Fibroblast of lung (primary cell): ENCODE results near the gene NPM1. TPM values are rescaled to one million over a fixed set of nuclear protein-coding genes. Genes with fewer than 3 reads are reported as not detected.

ENCODE experiments used
- DNase-seq, 2 donors: peaks; one replicate each; pipeline versions ENCODE4 v3.0.0 to v3.0.0-alpha.2; 2010; ENCODE audit warnings: low read depth in 2 of 2
- H2AFZ ChIP-seq: 2 replicates; pipeline ENCODE4 v1.5.1; 2012; ENCODE audit warnings: low read length, control low read depth, inconsistent platforms
- H3K27ac ChIP-seq: 2 replicates; pipeline ENCODE4 v1.5.1; 2011; ENCODE audit warnings: low read length, control low read depth; ENCODE audit not compliant: insufficient read depth
- H3K27me3 ChIP-seq: 2 replicates; pipeline ENCODE4 v1.5.1; 2011; ENCODE audit warnings: mild to moderate bottlenecking, low read length; ENCODE audit not compliant: control insufficient read depth, insufficient read depth
- H3K36me3 ChIP-seq: 2 replicates; pipeline ENCODE4 v1.5.1; 2011; ENCODE audit warnings: low read length; ENCODE audit not compliant: control insufficient read depth, insufficient read depth
- H3K4me1 ChIP-seq: 2 replicates; pipeline ENCODE4 v1.5.1; 2011; ENCODE audit warnings: low read length; ENCODE audit not compliant: control insufficient read depth, insufficient read depth; ENCODE audit errors: extremely low read depth
- H3K4me2 ChIP-seq: 2 replicates; pipeline ENCODE4 v1.5.1; 2011; ENCODE audit warnings: low read length, control low read depth; ENCODE audit not compliant: insufficient read depth; ENCODE audit errors: extremely low read depth
- H3K4me3 ChIP-seq, 4 experiments: fragments of 200-600 bp in 1 of 4; sonication (generic) in 1 of 4; replicated peaks in 1 of 4; 2 replicates each; pipeline ENCODE4 v1.5.1; 2011 to 2016; ENCODE audit warnings: low read length in 4 of 4, low read depth in 3 of 4, mild to moderate bottlenecking in 3 of 4, control low read depth in 2 of 4, inconsistent platforms in 1 of 4, mixed read lengths in 1 of 4; ENCODE audit not compliant: insufficient read depth in 1 of 4; ENCODE audit errors: control extremely low read depth in 1 of 4
- H3K79me2 ChIP-seq: 2 replicates; pipeline ENCODE4 v1.5.1; 2012; ENCODE audit warnings: mild to moderate bottlenecking, low read length, inconsistent platforms; ENCODE audit not compliant: control insufficient read depth, insufficient read depth
- H3K9ac ChIP-seq: 2 replicates; pipeline ENCODE4 v1.5.1; 2011; ENCODE audit warnings: mild to moderate bottlenecking, low read length, control low read depth; ENCODE audit not compliant: insufficient read depth
- H3K9me3 ChIP-seq: 2 replicates; pipeline ENCODE4 v1.5.1; 2012; ENCODE audit warnings: low read depth, low read length; ENCODE audit not compliant: control insufficient read depth, insufficient read depth
- H4K20me1 ChIP-seq: 2 replicates; pipeline ENCODE4 v1.5.1; 2011; ENCODE audit warnings: low read length; ENCODE audit not compliant: control insufficient read depth, insufficient read depth; ENCODE audit errors: extremely low read depth
- CTCF ChIP-seq, 2 donors: IDR thresholded peaks in 1 of 2; conservative IDR thresholded peaks in 1 of 2; 1 replicate in 1 of 2; 2 replicates in 1 of 2; pipeline ENCODE4 v1.5.1; 2011 to 2012; ENCODE audit warnings: low read length in 2 of 2, control low read depth in 1 of 2, inconsistent platforms in 1 of 2, low read depth in 1 of 2, mild to moderate bottlenecking in 1 of 2
- EZH2 ChIP-seq: IDR thresholded peaks from 2 replicates; pipeline ENCODE4 v1.5.1; 2012; ENCODE audit warnings: low read length, control low read depth, mild to moderate bottlenecking; ENCODE audit errors: missing control alignments
- polyA plus RNA-seq, 2 donors: library from polyadenylated mRNA; depleted of rRNA in 1 of 2; stranded (reverse) in 1 of 2; unstranded in 1 of 2; fragments of >200 nt; gene quantifications; 2 replicates each; pipeline ENCODE4 v1.2.1, GENCODE V29; 2011 to 2012; ENCODE audit warnings: missing spikeins in 1 of 2
- total RNA-seq: library from RNA; depleted of rRNA; stranded (reverse); fragments of >200 nt; gene quantifications from 2 replicates; pipeline ENCODE4 v1.2.1, GENCODE V29; 2014

Gene NPM1
- total and polyA plus RNA-seq, 2 donors (not counting 1 experiment from before 2014, with no cell fraction given) = 1,067 to 4,158 TPM

- no peak for DNase-seq
- H3K9me3 ChIP-seq = no peaks in the 10 kb centered on the region
- H3K4me3 ChIP-seq = no peak overlapping the region
- peaks cover 6% of the 10 kb centered on the region for H3K4me1 ChIP-seq
- TF ChIP-seq EZH2 = no peak
- TF ChIP-seq CTCF (conservative IDR thresholded peaks at IDR 0.05 in 1 of 2, IDR thresholded peaks at IDR 0.05 in 1 of 2; ENCODE audit: low read depth in 1 of 2, low read length in 2 of 2) = no peak
- H3K27me3 ChIP-seq = no peaks in the 10 kb centered on the region
- H3K4me2 ChIP-seq = no peak overlapping the region
- H3K79me2 ChIP-seq = no peaks in the 10 kb centered on the region
- no peaks in the 10 kb centered on the region for H4K20me1 ChIP-seq
- no peak overlapping the region for H2AFZ ChIP-seq
- no peak overlapping the region for H3K27ac ChIP-seq
- H3K36me3 ChIP-seq = no peaks in the 10 kb centered on the region
- H3K9ac ChIP-seq = no peak overlapping the region
These were observed 53.7 kb downstream of the NPM1 start for GRCh38 chr5:171441246-171441791.

DNA sequence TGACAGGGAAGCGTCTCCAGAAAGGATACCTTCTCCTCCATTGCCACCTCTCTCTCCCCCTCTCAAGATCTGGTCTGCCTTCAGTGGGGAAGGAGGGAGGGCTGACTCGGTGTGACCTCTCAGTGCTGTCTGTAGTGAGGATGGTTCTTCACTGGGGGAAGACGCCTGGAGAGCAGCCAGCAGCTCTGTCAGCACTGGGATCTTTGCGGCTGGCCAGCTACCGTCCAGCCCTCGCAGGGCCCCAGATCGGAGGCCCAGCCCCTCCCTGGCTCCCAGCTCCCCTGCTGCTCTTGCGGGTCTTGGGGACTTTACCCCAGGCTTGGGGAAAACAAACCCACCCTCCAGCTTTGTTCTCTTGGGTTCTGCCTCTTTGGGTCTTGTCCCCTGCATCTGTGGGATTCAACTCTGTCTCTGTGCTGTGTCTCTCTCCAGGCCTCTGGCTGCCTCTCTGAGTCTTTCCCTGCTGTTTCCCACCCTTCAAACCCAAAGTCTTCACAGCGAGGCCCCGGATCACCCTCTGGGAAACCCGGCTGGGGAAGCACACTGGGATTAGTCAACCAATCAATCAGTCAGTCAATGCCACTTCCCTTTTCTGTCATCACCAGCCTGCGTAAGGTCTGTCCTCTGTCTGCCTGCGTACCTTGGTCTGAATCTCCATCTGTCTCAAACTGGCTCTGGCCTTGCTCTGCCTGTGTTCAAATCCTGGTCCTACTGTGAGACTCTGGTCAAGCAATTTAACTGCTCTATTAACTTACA is 54.8 kb downstream of the NPM1 start:
- no peak overlapping the region for H3K4me3 ChIP-seq
- no peak overlapping the region for H3K4me2 ChIP-seq
- no peak overlapping the region for H3K27ac ChIP-seq
- H3K36me3 ChIP-seq = no peaks in the 10 kb centered on the region
- H3K4me1 ChIP-seq = peaks cover 7% of the 10 kb centered on the region
- peak; percentile 56 to 65 for DNase-seq
- no peaks in the 10 kb centered on the region for H3K9me3 ChIP-seq
- no peaks in the 10 kb centered on the region for H3K27me3 ChIP-seq
- no peak overlapping the region for H2AFZ ChIP-seq
- no peak overlapping the region for H3K9ac ChIP-seq
- TF ChIP-seq CTCF (conservative IDR thresholded peaks at IDR 0.05 in 1 of 2, IDR thresholded peaks at IDR 0.05 in 1 of 2; ENCODE audit: low read depth in 1 of 2, low read length in 2 of 2) (no peak), EZH2 (no peak)
- H3K79me2 ChIP-seq = no peaks in the 10 kb centered on the region
- no peaks in the 10 kb centered on the region for H4K20me1 ChIP-seq

- no peak overlapping the region for H3K27ac ChIP-seq
- H3K9me3 ChIP-seq = no peaks in the 10 kb centered on the region
- peaks cover 7% of the 10 kb centered on the region for H3K4me1 ChIP-seq
- TF ChIP-seq CTCF (conservative IDR thresholded peaks at IDR 0.05 in 1 of 2, IDR thresholded peaks at IDR 0.05 in 1 of 2; ENCODE audit: low read depth in 1 of 2, low read length in 2 of 2) = no peak
- no peak for TF ChIP-seq EZH2
- H3K36me3 ChIP-seq = no peaks in the 10 kb centered on the region
- no peaks in the 10 kb centered on the region for H3K27me3 ChIP-seq
- no peak overlapping the region for H3K4me3 ChIP-seq
- H3K79me2 ChIP-seq = no peaks in the 10 kb centered on the region
- no peak overlapping the region for H2AFZ ChIP-seq
- DNase-seq = peak in 1 of 2 donors; percentile 86
- no peak overlapping the region for H3K9ac ChIP-seq
- no peak overlapping the region for H3K4me2 ChIP-seq
- no peaks in the 10 kb centered on the region for H4K20me1 ChIP-seq
These were observed 56.9 kb downstream of the NPM1 start for GRCh38 chr5:171444582-171444981.
